ENCODE data around the gene TMEM201.
"Not testable (repeated sequence)": the region's sequence is repeated elsewhere in the genome, so short reads cannot be mapped to it uniquely, and the experiment has no call there.

The TMEM201 gene, protein sequence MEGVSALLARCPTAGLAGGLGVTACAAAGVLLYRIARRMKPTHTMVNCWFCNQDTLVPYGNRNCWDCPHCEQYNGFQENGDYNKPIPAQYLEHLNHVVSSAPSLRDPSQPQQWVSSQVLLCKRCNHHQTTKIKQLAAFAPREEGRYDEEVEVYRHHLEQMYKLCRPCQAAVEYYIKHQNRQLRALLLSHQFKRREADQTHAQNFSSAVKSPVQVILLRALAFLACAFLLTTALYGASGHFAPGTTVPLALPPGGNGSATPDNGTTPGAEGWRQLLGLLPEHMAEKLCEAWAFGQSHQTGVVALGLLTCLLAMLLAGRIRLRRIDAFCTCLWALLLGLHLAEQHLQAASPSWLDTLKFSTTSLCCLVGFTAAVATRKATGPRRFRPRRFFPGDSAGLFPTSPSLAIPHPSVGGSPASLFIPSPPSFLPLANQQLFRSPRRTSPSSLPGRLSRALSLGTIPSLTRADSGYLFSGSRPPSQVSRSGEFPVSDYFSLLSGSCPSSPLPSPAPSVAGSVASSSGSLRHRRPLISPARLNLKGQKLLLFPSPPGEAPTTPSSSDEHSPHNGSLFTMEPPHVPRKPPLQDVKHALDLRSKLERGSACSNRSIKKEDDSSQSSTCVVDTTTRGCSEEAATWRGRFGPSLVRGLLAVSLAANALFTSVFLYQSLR

DNA sequence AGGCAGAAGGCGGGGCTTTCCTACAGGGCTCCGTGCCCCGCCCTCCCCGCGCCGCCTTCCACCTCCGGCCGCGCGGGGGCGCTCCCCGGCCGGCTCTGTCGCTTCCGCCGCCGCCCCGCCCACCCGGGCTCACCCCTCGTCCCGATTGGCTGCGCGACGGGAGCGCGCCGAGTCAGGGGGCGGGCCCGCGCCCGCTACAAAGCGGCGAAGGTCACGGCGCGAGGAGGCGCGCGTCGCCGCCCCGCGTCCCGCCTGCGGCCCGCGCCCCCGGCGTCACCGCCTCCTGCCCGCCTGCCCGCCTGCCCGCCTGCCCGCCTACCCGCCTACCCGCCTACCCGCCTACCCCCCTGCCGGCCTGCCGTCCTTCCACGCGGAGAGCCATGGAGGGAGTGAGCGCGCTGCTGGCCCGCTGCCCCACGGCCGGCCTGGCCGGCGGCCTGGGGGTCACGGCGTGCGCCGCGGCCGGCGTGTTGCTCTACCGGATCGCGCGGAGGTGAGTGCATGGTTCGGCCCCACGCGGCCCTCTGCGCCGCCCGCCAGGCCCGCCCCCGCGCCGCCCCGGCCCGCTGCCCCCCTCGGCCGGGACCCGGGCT is at the start of gene TMEM201:
TSS of gene TMEM201 (plus strand) at position 361 of the 593 bp plus-strand sequence. CDS start at position 381, 20 bp downstream.
- DNase-seq (ENCODE audit: low read depth in 3 of 3), result peak; percentile 87 to 95 (median 93)

DNA sequence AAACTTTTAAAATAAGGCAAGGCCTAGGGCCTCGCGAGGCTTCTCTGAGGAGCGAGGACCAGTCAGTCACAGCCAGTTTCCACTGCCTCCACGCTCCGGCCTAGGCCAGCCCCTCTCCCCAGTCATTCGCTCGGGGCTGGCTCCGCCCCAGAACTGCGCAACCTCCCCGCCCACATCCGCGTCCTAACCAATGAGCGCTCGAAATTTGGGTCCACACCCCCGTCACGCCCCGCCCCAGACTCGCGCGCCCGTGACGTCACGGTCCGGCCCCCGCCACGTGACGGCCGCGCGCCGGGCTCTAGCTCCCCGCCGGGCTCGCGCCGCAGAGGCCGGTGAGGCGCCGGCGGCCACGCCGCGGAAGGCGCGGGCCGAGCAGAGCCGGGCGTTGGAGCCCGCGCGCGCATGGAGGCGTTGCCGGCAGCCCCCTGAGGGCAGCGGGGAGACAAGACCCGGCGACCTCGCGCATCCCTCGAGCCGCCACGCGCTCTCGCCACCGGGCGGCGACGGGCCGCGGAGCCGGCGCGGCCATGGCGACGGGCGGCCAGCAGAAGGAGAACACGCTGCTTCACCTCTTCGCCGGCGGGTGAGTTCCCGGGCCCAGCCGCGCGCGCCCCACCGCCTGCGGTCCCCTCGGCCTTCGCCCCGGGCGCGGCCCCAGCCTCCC is 49.4 kb upstream of the TMEM201 start, which contains the start of gene SLC25A33:
TSS of gene SLC25A33 (plus strand) at position 301 of the 664 bp plus-strand sequence. CDS start at position 528, 227 bp downstream.
- peak; percentile 98 for DNase-seq (ENCODE audit: low read depth in 3 of 3)

DNA sequence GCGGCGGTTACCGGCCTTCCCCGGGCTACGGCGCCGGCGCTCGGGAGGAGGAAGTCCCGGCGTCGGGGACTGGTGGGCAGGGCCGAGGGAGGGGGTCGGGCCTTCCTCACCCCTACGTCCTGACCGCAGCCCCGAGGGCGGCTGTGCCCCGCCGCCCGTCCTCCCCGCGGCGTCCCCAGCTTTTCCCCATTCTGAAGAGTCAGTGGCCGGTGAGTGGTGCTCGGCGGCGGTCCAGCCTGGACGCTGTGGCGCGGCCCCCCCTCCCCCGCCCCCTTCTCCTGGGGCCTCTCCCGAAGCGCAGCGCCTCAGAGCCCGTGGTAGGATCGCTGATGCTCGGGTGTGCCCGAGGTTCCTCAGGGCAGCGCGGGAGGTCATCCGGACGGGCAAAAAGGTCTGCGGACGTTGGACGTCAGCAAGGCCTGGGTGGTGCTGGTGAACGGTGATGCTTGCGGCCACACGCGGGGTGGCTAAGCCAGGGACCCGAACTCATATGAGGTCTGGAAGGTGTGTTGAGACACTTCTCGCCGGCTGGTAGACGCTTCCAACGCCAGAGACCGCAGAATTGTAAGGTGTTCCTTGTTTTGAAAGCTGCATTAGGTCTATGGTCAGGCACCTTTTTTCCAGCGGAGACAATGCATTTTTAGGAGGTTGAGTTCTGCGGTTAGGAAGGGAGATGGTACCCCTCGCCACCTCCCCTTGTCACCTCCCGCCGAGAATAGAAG is 48.7 kb upstream of the TMEM201 start:
- peak in 2 of 3 experiments; percentile 12 to 52 for DNase-seq (ENCODE audit: low read depth in 3 of 3)

DNA sequence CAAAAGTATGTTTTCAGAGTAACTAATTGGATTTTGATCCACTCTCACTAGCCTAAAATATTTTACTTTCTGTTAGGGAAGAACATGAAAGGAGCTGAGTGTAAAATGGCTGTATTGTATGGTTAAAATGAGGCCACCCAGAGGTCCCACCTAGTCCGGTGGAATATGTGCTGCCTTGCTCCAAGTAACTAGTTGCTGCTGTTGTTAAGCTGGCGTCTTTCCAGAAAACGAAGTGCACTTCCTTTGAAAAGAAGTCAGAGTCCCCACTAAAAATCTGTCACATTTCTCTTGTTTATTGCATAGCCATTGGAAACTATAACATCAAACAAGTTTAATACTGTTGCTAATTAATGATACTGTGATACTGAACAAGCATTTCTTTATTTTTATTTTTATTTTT is 46.3 kb upstream of the TMEM201 start:
- no peak for DNase-seq (ENCODE audit: low read depth in 3 of 3)

DNA sequence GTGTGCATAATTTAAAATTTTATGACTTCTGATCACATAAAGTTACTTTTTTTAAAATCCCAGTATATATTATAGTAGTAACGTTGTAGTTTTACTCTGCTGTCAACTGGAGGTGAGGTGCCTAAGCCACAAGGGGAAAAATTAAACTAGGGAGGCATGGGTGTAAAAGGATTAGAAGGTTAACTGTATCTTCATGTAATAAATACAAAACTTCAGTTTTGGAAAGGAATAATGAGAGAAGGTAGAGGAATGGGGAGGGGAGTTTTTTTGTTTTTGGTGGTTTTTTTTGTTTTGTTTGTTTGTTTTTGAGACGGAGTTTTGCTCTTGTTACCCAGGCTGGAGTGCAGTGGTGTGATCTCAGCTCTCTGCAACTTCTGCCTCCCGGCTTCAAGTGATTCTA is 43.8 kb upstream of the TMEM201 start:
- no peak for DNase-seq (ENCODE audit: low read depth in 3 of 3)

DNA sequence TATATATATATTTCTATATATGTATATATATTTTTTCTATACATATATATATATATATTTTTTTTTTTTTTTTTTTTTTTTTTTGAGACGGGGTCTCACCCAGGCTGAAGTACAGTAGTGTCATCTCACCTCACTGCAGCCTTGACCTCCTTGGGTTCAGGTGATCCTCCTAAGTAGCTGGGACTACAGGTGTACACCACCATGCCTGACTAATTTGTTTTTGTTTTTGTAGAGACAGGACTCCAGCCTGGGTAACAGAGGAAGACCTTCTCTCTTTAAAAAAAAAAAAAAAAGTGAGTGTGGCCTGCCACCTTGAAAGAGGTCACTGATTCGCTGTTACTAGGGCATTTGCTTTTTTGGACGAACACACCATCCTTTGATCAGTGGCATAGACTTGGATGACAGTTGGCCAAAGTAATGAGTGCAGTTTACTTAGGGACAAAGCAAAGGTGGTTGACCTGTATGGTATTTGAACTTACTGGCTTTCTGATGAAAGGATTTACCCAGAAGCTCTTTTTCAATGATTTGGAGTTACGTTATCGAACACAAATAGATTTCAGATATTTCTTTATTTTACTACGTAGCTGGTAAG is 38.7 kb upstream of the TMEM201 start:
- no peak for DNase-seq (ENCODE audit: low read depth in 3 of 3)

DNA sequence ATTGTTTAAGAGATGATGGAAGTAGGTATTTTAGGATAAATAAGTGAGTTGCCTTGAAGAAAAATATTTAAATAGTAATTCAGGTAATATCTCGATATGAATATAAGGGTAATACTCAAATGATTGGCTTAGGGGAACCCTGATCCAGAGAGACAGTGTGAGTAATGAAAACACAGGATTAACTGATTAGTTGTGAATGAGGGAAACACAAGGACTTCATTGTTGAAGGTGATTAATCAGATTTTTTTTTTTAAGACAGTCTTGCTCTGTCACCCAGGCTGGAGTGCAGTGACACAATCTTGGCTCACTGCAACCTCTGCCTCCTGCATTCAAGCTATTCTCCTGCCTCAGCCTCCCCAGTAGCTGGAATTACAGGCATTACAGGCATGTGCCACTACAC is 36.7 kb upstream of the TMEM201 start:
- no peak for DNase-seq (ENCODE audit: low read depth in 3 of 3)

DNA sequence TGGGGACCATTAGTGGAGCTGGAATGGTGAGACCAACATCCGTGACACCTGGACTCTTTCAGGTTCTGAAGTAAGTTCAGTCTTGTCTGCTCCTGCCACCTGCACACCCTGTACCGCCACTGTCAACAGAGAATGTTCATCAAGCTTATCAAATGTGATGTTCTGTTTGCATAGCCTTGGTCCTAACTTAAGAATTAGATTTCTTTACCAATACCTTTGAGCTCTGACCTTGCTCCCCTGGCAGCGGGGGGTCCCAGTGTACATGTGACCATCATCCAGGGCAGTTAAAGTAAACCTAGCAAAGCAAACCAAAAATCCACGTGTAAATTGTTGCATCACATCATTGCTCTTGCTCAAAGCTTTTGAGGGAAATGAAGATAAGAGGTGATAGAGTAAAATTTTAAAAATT is 35.0 kb upstream of the TMEM201 start:
- no peak for DNase-seq (ENCODE audit: low read depth in 3 of 3)

DNA sequence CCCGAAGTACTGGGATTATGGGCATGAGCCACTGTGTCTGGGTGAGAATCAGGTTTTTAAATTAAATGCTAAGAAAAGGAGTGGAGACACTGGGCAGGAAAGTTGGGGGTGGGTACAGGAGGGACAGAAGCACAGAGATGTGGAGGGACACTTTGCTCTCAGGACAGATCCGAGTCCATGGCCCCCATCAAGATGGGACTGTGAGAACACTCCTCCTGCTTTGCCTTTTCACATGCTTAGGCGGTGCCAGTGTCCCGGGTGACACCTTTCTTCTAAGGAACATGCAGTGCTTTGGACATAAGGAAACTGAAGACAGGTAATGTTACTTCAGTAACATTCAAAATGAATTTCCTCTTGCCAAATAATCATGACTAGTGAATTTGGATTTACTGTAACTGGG is 32.8 kb upstream of the TMEM201 start:
- no peak for DNase-seq (ENCODE audit: low read depth in 3 of 3)

DNA sequence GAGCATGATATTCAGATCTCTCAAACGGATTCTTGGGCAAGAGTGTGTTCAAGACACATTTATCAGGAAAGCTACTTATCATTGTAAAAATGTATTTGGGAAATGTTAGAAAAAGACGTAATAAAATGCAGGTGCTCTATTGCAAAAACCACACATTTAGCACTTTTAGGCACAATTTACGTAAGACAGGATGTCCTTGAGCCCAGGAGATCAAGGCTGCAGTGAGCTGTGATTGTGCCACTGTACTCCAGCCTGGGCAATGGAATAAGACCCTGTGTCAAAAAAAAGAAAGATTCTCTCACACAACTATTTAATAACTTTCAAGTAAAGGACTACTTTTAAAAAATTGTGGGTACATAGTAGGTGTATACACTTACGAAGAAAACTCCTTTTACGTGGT is 31.1 kb upstream of the TMEM201 start:
- no peak for DNase-seq (ENCODE audit: low read depth in 3 of 3)

DNA sequence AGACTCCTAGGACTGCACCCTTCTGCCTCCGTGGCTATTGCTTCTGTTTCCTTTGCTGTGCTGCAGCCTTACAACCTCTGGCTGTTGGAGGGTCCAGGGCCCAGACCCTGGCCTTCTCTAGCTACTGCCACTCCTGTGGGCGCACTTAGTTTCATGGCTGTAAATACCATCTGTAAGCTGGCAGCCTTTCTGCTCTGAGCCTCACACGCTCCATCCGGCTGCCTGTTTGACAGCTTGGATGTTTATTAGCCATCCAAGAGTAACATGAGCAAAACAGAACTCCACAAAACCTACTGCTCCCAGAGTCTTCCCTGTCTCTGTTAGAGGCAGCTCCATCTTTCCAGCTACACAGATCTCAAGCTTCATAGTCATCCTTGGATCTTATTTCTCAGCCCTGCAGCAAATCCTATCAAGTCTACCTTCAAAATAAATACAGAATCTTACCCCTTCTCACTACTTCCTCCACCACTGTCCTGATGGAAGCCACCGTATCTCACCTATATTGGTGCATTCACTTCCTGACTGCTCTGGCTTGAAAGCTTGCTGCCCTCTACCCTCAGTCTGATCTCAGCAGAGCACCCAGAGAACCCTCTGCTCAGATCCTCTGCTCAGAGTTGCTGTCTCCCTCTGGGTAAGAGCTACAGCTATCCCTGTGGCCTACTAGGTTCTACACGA is 30.3 kb upstream of the TMEM201 start:
- no peak for DNase-seq (ENCODE audit: low read depth in 3 of 3)

DNA sequence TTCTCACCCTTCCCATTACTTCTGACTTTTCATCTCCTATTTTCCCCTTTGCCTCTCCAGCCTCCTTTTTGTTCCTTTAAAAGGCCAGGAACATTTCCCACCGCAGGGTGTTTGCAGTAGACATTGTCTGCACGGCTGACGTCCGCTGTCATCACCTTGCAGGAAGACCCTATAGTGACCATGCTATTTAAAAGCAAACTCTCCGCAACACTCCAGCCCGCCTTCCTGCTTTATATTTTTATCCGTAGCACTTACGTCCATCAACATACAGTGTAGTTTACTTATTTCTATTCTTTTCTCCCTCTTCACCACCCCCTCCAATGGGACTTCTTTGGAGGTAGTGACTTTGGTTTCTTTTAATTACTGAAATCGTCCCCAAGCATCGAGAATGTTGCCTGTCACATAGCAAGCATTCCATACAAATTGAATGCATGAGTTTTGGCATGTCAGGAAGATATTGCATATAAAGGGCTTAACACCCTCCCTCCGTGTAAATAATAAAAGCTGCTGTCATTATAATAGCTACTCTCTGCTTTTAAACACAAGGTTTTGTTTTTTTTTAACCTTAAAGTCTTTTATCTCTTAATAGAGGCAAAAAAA is 29.7 kb upstream of the TMEM201 start:
- no peak for DNase-seq (ENCODE audit: low read depth in 3 of 3)

DNA sequence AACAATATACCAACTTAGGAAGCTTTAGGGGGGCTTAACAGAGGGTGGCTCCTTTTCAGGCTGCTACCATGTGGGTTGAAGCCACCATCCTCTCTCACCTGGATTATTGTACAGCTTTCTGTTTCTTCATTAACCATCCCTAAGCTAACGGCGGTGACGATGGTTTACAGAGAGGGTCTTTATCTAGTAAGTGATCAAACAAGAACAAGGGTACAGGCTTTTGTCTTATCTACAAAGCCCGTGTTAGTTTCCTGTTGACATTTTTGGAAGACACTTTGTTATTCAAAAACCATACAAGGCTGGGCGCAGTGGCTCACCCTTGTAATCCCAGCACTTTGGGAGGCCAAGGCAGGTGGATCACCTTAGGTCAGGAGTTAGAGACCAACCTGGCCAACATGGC is 29.0 kb upstream of the TMEM201 start:
- no peak for DNase-seq (ENCODE audit: low read depth in 3 of 3)

DNA sequence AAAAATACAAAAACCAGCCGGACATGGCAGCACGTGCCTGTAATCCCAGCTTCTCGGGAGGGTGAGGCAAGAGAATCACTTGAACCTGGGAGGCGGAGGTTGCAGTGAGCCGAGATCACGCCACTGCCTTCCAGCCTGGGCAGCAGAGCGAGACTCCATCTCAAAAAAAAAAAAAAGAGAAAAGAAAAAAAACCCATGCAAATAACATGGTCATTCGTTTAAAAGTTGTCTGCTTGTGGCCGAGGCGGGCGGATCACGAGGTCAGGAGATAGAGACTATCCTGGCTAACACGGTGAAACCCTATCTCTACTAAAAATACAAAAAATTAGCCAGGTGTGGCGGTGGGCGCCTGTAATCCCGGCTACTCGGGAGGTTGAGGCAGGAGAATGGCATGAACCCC is 28.6 kb upstream of the TMEM201 start:
- DNase-seq (ENCODE audit: low read depth in 3 of 3), result not testable (repeated sequence)

DNA sequence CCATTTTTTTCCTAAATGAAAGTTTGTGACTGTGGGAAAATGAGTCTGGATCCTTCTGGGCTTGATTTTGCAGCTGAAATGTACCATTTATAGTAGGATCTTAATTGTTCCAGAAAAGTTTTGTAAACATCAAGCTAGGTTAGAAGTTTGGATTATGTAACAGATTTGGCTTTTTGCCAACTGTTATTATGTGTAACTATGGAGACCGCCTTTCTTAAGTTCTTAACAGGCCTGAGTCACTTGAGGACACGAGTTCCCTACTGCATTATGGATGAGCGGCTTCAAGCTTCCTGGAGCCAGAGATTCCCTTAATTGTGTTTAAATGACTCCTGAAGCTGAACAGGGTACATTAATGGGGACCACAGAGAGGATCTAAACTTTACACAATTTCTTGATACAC is 27.3 kb upstream of the TMEM201 start:
- DNase-seq (ENCODE audit: low read depth in 3 of 3), result no peak

DNA sequence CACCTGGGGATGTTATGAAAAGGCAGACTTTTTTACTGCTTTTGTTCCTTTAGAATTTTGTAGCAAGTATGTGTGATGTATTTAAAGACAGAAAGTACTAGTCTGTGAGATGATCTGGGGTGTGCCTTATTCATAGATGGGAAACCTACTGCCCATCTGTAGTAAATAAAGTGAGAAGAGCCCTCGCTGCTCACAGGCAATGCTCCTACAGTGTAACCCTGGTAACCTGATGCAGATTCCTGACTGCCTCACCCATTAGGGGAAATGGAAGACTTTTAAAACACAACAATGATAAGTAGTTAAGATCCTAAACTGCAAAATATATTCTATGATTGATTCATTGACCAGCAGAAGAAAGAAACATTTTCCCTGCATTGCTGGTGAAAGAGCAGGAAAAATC is 19.4 kb upstream of the TMEM201 start:
- no peak for DNase-seq (ENCODE audit: low read depth in 3 of 3)

DNA sequence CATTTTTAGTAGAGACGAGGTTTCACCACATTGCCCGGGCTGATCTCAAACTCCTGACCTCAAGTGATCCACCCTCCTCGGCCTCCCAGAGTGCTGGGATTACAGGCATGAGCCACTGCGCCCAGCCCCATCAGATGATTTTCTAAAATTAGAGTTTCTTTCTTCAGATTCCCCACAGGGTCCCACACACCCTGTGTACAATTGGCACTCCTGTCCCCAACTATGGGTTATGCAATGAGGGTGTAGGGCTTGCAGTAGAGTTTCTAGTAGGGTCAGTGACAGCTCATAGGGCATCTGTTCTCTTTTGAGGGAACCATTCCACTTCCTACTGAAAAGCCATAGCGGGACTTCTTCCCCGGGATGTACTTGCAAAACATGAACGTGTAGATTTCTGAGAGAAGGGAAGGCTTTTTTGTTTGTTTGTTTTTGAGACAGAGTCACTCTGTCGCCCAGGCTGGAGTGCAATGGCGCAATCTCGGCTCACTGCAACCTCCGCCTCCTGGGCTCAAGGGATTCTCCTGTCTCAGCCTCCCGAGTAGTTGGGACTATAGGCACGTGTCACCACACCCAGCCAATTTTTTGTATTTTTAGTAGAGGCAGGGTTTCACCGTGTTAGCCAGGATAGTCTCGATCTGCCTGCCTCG is 17.7 kb upstream of the TMEM201 start:
- DNase-seq (ENCODE audit: low read depth in 3 of 3), result not testable (repeated sequence)

DNA sequence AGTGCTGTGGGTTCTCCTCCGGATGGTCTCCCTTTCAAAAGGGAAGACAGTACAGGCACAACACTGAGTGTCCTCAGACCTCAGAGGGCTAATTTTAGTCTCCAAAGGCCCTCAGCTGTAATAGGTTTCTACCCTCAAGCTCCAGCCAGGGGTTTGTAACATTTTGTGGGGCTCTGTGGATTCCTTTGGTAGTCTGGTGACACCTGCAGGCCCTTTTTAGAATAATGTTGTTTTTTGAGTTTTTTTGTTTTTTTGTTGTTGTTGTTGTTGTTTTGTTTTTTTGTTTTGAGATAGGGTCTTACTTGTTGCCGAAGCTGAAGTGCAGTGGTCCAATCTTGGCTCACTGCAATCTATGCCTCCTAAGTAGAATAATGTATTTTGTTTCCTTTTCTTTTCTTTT is 15.0 kb upstream of the TMEM201 start:
- no peak for DNase-seq (ENCODE audit: low read depth in 3 of 3)

DNA sequence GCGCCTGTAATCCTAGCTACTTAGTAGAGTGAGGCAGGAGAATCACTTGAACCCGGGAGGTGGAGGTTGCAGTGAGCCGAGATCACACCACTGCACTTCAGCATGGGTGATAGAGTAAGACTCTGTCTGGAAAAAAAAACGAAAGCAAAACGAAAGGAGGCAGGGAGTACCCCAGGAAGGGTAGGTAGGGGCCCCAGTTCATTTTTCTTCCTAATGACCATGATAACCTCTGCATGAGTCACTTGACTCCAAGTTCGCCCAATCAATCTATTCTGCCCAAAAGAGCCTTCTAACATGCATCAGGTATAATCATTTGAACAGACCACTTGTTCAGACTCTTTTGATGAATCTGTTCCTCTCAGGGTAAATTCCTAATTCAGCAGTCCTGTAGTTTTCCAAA is 13.2 kb upstream of the TMEM201 start:
- DNase-seq (ENCODE audit: low read depth in 3 of 3), result no peak

DNA sequence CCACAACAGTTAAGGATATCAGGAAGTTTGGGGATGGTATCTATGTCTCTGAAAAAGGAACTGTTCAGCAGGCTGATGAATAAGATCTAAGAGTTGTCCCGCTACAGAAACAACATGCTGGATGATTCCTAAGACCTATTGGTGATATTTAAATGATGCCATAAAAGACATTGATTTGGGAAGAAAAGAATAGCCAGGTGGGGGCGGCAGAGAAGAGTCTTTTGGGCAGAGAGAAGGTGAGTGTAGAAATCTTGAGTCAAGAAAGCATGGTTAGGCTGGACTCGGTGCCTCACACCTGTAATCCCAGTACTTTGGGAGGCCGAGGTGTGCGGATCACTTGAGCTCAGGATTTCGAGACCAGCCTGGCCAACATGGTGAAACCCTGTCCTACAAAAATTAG is 11.8 kb upstream of the TMEM201 start:
- DNase-seq (ENCODE audit: low read depth in 3 of 3), result no peak
